Keratinocyte (primary cell): Measurements from ENCODE around the gene STON2. TPM values are rescaled to one million over a fixed set of nuclear protein-coding genes. Genes with fewer than 3 reads are reported as not detected.

Experiments used
- DNase-seq: peaks from one replicate; pipeline ENCODE4 v3.0.0-alpha.2; 2011; ENCODE audit warnings: low read depth, missing footprints, low spot score
- FAIRE-seq: peaks from 2 replicates; lab custom pipeline; 2011; peaks lifted over from hg19 to GRCh38; lab: Jason Lieb, UNC
- H2AFZ ChIP-seq: 2 replicates; pipeline ENCODE4 v1.6.0; 2012; ENCODE audit warnings: low read length, control low read depth, inconsistent platforms; ENCODE audit not compliant: control insufficient read depth
- H3K27ac ChIP-seq: 2 replicates; pipeline ENCODE4 v1.5.1; 2011; ENCODE audit warnings: low read length; ENCODE audit not compliant: control insufficient read depth, insufficient read depth
- H3K27me3 ChIP-seq: 3 replicates; pipeline ENCODE4 v1.6.0; 2011; ENCODE audit warnings: low read length; ENCODE audit not compliant: control insufficient read depth, insufficient read depth; ENCODE audit errors: extremely low read depth
- H3K36me3 ChIP-seq, 2 experiments: 2 replicates in 1 of 2; 3 replicates in 1 of 2; pipeline ENCODE4 v1.5.1; 2011; ENCODE audit warnings: low read length in 2 of 2, mild to moderate bottlenecking in 1 of 2; ENCODE audit not compliant: control insufficient read depth in 2 of 2, insufficient read depth in 2 of 2; ENCODE audit errors: extremely low read depth in 1 of 2
- H3K4me1 ChIP-seq: 3 replicates; pipeline ENCODE4 v1.5.1; 2011; ENCODE audit warnings: low read length; ENCODE audit not compliant: control insufficient read depth, insufficient read depth; ENCODE audit errors: extremely low read depth
- H3K4me2 ChIP-seq: 3 replicates; pipeline ENCODE4 v1.6.0; 2011; ENCODE audit warnings: low read depth, low read length; ENCODE audit not compliant: control insufficient read depth, insufficient read depth; ENCODE audit errors: extremely low read depth
- H3K4me3 ChIP-seq, 3 experiments: fragments of 200-600 bp in 1 of 3; sonication (generic) in 1 of 3; 2 replicates in 2 of 3; 3 replicates in 1 of 3; pipeline ENCODE4 v1.5.1; 2011 to 2016; ENCODE audit warnings: low read length in 3 of 3, mild to moderate bottlenecking in 3 of 3, control low read depth in 2 of 3, inconsistent platforms in 1 of 3, low read depth in 1 of 3, mixed read lengths in 1 of 3, mixed run types in 1 of 3, moderate library complexity in 1 of 3; ENCODE audit not compliant: control insufficient read depth in 2 of 3, insufficient read depth in 2 of 3; ENCODE audit errors: extremely low read depth in 1 of 3
- H3K79me2 ChIP-seq: 2 replicates; pipeline ENCODE4 v1.6.0; 2012; ENCODE audit warnings: low read length; ENCODE audit not compliant: control insufficient read depth, insufficient read depth
- H3K9ac ChIP-seq: 3 replicates; pipeline ENCODE4 v1.6.0; 2011; ENCODE audit warnings: low read length; ENCODE audit not compliant: control insufficient read depth, insufficient read depth; ENCODE audit errors: extremely low read depth
- H3K9me1 ChIP-seq: 3 replicates; pipeline ENCODE4 v1.6.0; 2011; ENCODE audit warnings: low read length; ENCODE audit not compliant: control insufficient read depth, insufficient read depth; ENCODE audit errors: extremely low read depth
- H3K9me3 ChIP-seq: 2 replicates; pipeline ENCODE4 v1.5.1; 2012; ENCODE audit warnings: low read depth, low read length; ENCODE audit not compliant: control insufficient read depth
- H4K20me1 ChIP-seq: 3 replicates; pipeline ENCODE4 v1.6.0; 2011; ENCODE audit warnings: low read length; ENCODE audit not compliant: control insufficient read depth, insufficient read depth; ENCODE audit errors: extremely low read depth
- EZH2 ChIP-seq: IDR thresholded peaks from one replicate; pipeline ENCODE4 v1.6.1; 2012; ENCODE audit warnings: inconsistent platforms, mild to moderate bottlenecking, low read length, moderate library complexity
- dilution Hi-C: fragments of 300-500 bp; cut with MboI; formaldehyde crosslinking; loops from one replicate; pipeline ENCODE4 v1.7.0; 2020; ENCODE audit warnings: low sequenced_read_pairs; ENCODE audit not compliant: extremely low pct_ligation_motif_present
- polyA plus RNA-seq, 5 experiments: library from polyadenylated mRNA; depleted of rRNA in 3 of 5; stranded (reverse) in 3 of 5; stranded (forward) in 1 of 5; unstranded in 1 of 5; fragments of >200 nt; gene quantifications; 1 replicate in 1 of 5; 2 replicates in 3 of 5; 3 replicates in 1 of 5; pipeline versions ENCODE4 v1.2.1 to v1.2.3, GENCODE V29; 2011 to 2012; ENCODE audit warnings: missing spikeins in 2 of 5, low read depth in 1 of 5, low replicate concordance in 1 of 5
- TF ChIP-seq, protein P1 (sequence below), 3 experiments: IDR thresholded peaks in 1 of 3; conservative IDR thresholded peaks in 1 of 3; optimal IDR thresholded peaks in 1 of 3; 2 replicates in 2 of 3; 3 replicates in 1 of 3; pipeline versions ENCODE3 to v1.5.1; 2011; ENCODE audit warnings: low read length in 3 of 3, mild to moderate bottlenecking in 3 of 3, moderate library complexity in 2 of 3, control low read depth in 1 of 3, inconsistent platforms in 1 of 3; ENCODE audit not compliant: insufficient read depth in 2 of 3; ENCODE audit errors: extremely low read depth in 1 of 3

Gene STON2
- polyA plus RNA-seq, 1 donor (not counting 4 experiments of a cell fraction or from before 2014, with no cell fraction given): 82.3 TPM

DNA sequence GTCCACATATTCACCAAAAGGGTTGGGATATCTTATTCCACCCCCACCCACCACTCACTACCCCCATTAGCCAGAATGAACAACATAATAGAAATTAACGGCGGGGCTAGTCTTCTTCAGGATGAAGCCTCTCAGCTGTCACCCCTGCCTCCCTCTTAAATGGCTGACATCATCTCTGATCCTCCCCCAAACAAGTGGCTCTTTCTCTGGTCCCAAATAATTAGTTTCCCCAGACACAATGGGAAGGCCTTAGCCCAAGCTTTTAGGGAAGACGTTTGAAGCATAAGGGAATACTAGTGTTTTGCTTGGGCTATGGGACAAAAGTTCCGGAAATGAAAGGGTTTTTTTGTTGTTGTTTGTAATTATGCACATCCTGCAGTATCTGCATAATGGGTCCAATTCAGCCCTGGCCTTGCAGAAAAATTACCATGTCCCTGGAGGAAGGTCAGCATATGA lies 13.8 kb downstream of the STON2 start:
- TF ChIP-seq, protein P1, sequence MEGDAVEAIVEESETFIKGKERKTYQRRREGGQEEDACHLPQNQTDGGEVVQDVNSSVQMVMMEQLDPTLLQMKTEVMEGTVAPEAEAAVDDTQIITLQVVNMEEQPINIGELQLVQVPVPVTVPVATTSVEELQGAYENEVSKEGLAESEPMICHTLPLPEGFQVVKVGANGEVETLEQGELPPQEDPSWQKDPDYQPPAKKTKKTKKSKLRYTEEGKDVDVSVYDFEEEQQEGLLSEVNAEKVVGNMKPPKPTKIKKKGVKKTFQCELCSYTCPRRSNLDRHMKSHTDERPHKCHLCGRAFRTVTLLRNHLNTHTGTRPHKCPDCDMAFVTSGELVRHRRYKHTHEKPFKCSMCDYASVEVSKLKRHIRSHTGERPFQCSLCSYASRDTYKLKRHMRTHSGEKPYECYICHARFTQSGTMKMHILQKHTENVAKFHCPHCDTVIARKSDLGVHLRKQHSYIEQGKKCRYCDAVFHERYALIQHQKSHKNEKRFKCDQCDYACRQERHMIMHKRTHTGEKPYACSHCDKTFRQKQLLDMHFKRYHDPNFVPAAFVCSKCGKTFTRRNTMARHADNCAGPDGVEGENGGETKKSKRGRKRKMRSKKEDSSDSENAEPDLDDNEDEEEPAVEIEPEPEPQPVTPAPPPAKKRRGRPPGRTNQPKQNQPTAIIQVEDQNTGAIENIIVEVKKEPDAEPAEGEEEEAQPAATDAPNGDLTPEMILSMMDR (optimal IDR thresholded peaks at IDR 0.05 in 1 of 3, IDR thresholded peaks at IDR 0.05 in 1 of 3, conservative IDR thresholded peaks at IDR 0.05 in 1 of 3; ENCODE audit: extremely low read depth in 1 of 3, insufficient read depth in 2 of 3, low read length in 3 of 3): no peak
- TF ChIP-seq EZH2: no peak
- H3K9me3 ChIP-seq: no peaks in the 10 kb centered on the region
- DNase-seq: no peak
- no peaks in the 10 kb centered on the region for H4K20me1 ChIP-seq
- dilution Hi-C loops: no loop called here
- no peaks in the 10 kb centered on the region for H3K27me3 ChIP-seq
- H3K27ac ChIP-seq: no peak overlapping the region
- H3K4me2 ChIP-seq: no peak overlapping the region
- H3K79me2 ChIP-seq: no peaks in the 10 kb centered on the region
- peaks cover 13% of the 10 kb centered on the region for H3K4me1 ChIP-seq
- FAIRE-seq: no peak
- no peaks in the 10 kb centered on the region for H3K9me1 ChIP-seq
- H3K36me3 ChIP-seq: no peaks in the 10 kb centered on the region
- H3K9ac ChIP-seq: no peak overlapping the region
- no peak overlapping the region for H2AFZ ChIP-seq
- H3K4me3 ChIP-seq: no peak overlapping the region

DNA sequence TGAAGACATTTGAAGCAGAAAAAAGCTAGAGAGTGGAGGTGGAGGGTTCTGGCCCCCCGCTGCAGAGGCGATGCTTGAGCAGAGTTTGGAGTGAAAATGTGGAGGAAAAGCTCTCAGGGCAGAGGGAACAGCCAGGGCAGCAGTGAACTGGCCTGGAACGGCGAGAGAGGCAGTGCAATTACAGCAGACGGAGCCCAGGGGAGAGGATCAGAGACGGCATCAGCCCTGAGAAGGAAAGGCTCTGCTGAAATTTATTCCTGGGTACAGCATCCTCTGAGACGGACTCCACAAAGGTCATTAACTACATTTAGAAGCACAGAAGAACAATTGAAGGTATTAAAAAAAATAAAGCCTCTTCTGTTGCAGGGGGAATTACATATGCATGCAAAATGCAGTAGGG lies 14.2 kb downstream of the STON2 start:
- no peak for FAIRE-seq
- Histone ChIP-seq H3K79me2 (no peaks in the 10 kb centered on the region), H3K36me3 (no peaks in the 10 kb centered on the region), H3K9me3 (no peaks in the 10 kb centered on the region), H3K4me2 (no peak overlapping the region), H3K9ac (no peak overlapping the region), H2AFZ (no peak overlapping the region), H3K27me3 (no peaks in the 10 kb centered on the region), H4K20me1 (no peaks in the 10 kb centered on the region), H3K27ac (no peak overlapping the region), H3K4me3 (no peak overlapping the region), H3K4me1 (peaks cover 13% of the 10 kb centered on the region), H3K9me1 (no peaks in the 10 kb centered on the region)
- no peak for DNase-seq
- TF ChIP-seq, protein P1 (optimal IDR thresholded peaks at IDR 0.05 in 1 of 3, IDR thresholded peaks at IDR 0.05 in 1 of 3, conservative IDR thresholded peaks at IDR 0.05 in 1 of 3; ENCODE audit: extremely low read depth in 1 of 3, insufficient read depth in 2 of 3, low read length in 3 of 3): no peak
- no peak for TF ChIP-seq EZH2
- dilution Hi-C loops: no loop called here
